Ovary (tissue), 3 donors: Measurements from ENCODE around the gene SNURF.
"Not testable (repeated sequence)": the region's sequence is repeated elsewhere in the genome, so short reads cannot be mapped to it uniquely, and the experiment has no call there.

Experiments
- POLR2A ChIP-seq: fragments of 450-650 bp; IDR thresholded peaks from one replicate; pipeline ENCODE4 v1.6.1; 2017; ENCODE audit warnings: antibody characterized with exemption, mild to moderate bottlenecking, moderate library complexity
- TF ChIP-seq, protein P1 (sequence below), 3 donors: fragments of 450-650 bp in 2 of 3; fragments of 200-600 bp in 1 of 3; IDR thresholded peaks; one replicate each; pipeline versions ENCODE4 v1.5.1 to v1.8.0; 2016 to 2022; ENCODE audit warnings: antibody characterized with exemption in 3 of 3, mild to moderate bottlenecking in 1 of 3
- donor health status: DM: no; HTN: no; CAD: no.

GRCh38 chr15:24938224-24938623 is 16.6 kb upstream of the SNURF start:
- TF ChIP-seq, protein P1, sequence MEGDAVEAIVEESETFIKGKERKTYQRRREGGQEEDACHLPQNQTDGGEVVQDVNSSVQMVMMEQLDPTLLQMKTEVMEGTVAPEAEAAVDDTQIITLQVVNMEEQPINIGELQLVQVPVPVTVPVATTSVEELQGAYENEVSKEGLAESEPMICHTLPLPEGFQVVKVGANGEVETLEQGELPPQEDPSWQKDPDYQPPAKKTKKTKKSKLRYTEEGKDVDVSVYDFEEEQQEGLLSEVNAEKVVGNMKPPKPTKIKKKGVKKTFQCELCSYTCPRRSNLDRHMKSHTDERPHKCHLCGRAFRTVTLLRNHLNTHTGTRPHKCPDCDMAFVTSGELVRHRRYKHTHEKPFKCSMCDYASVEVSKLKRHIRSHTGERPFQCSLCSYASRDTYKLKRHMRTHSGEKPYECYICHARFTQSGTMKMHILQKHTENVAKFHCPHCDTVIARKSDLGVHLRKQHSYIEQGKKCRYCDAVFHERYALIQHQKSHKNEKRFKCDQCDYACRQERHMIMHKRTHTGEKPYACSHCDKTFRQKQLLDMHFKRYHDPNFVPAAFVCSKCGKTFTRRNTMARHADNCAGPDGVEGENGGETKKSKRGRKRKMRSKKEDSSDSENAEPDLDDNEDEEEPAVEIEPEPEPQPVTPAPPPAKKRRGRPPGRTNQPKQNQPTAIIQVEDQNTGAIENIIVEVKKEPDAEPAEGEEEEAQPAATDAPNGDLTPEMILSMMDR (IDR thresholded peaks at IDR 0.05): not testable (repeated sequence)
- TF ChIP-seq POLR2A: not testable (repeated sequence)
